GM23338 (cell line): Measurements from ENCODE around the gene CCDC194. TPM values are rescaled to one million over a fixed set of nuclear protein-coding genes. Genes with fewer than 3 reads are reported as not detected.

Experiments used
- ATAC-seq: fragments of 200-7000 bp; cut with Tn5 transposase; 3 replicates; pipeline ENCODE4 v1.9.1; 2020
- DNase-seq: peaks from one replicate; pipeline ENCODE4 v3.0.0-alpha.2; 2015; ENCODE audit warnings: low spot score
- H2AFZ ChIP-seq: fragments of 200-600 bp; sonication (generic); 2 replicates; pipeline ENCODE4 v1.8.0; 2016; ENCODE audit warnings: antibody characterized with exemption, mild to moderate bottlenecking, moderate library complexity
- H3F3A ChIP-seq: fragments of 200-600 bp; sonication (generic); replicated peaks from 2 replicates; pipeline ENCODE4 v1.8.0; 2017; ENCODE audit warnings: antibody characterized with exemption, mixed run types, low read depth
- H3K27ac ChIP-seq: fragments of 200-600 bp; sonication (generic); 2 replicates; pipeline ENCODE4 v1.6.1; 2016; ENCODE audit warnings: low read depth
- H3K27me3 ChIP-seq: fragments of 200-600 bp; sonication (generic); 2 replicates; pipeline ENCODE4 v1.8.0; 2016; ENCODE audit warnings: mild to moderate bottlenecking, mixed run types, moderate library complexity; ENCODE audit not compliant: insufficient read depth
- H3K36me3 ChIP-seq: fragments of 200-600 bp; sonication (generic); 2 replicates; pipeline ENCODE4 v1.8.0; 2016; ENCODE audit warnings: mild to moderate bottlenecking; ENCODE audit not compliant: insufficient read depth
- H3K4me1 ChIP-seq: fragments of 200-600 bp; sonication (generic); 2 replicates; pipeline ENCODE4 v1.8.0; 2016; ENCODE audit warnings: mild to moderate bottlenecking, moderate library complexity; ENCODE audit not compliant: insufficient read depth
- H3K4me2 ChIP-seq: fragments of 200-600 bp; sonication (generic); 2 replicates; pipeline ENCODE4 v1.7.1; 2017; ENCODE audit warnings: mixed run types
- H3K4me3 ChIP-seq: fragments of 200-600 bp; sonication (generic); 2 replicates; pipeline ENCODE4 v1.6.1; 2016; ENCODE audit warnings: mixed run types
- H3K79me2 ChIP-seq: fragments of 200-600 bp; sonication (generic); replicated peaks from 2 replicates; pipeline ENCODE4 v1.8.0; 2017; ENCODE audit warnings: mild to moderate bottlenecking; ENCODE audit not compliant: insufficient read depth
- H3K9me2 ChIP-seq: fragments of 200-600 bp; sonication (generic); 2 replicates; pipeline ENCODE4 v1.8.0; 2017; ENCODE audit not compliant: insufficient read depth
- H4K20me1 ChIP-seq: fragments of 200-600 bp; sonication (generic); replicated peaks from 2 replicates; pipeline ENCODE4 v1.8.0; 2017; ENCODE audit warnings: mild to moderate bottlenecking; ENCODE audit not compliant: insufficient read depth
- H3K27ac Mint-ChIP-seq: 2 replicates; pipeline ENCODE4 v1.8.0; 2020; ENCODE audit warnings: inconsistent platforms, mild to moderate bottlenecking, moderate library complexity, mixed read lengths
- H3K27me3 Mint-ChIP-seq: 3 replicates; pipeline ENCODE4 v1.8.0; 2022; ENCODE audit warnings: low read depth, mild to moderate bottlenecking, moderate library complexity, mixed read lengths, inconsistent platforms; ENCODE audit not compliant: insufficient read depth, poor library complexity
- H3K36me3 Mint-ChIP-seq: 3 replicates; pipeline ENCODE4 v1.8.0; 2021; ENCODE audit warnings: low read depth, mild to moderate bottlenecking, inconsistent platforms, moderate library complexity, mixed read lengths
- H3K4me1 Mint-ChIP-seq: 3 replicates; pipeline ENCODE4 v1.8.0; 2020; ENCODE audit warnings: mild to moderate bottlenecking, inconsistent platforms, mixed read lengths
- H3K4me3 Mint-ChIP-seq: 3 replicates; pipeline ENCODE4 v1.8.0; 2021; ENCODE audit warnings: moderate library complexity, mild to moderate bottlenecking, inconsistent platforms, mixed read lengths
- H3K9me3 Mint-ChIP-seq: 3 replicates; pipeline ENCODE4 v1.8.0; 2020; ENCODE audit warnings: moderate library complexity, mild to moderate bottlenecking, inconsistent platforms, mixed read lengths
- CREB1 ChIP-seq: fragments of 250-450 bp; sonication (Bioruptor Pico); IDR thresholded peaks from 2 replicates; pipeline ENCODE4 v1.5.0; 2020; ENCODE audit warnings: low read depth, mild to moderate bottlenecking, moderate library complexity
- CTCF ChIP-seq, 2 experiments: fragments of 200-600 bp in 1 of 2; sonication (generic) in 1 of 2; conservative IDR thresholded peaks; 2 replicates each; pipeline versions ENCODE4 v1.5.1 to v1.6.1; 2016 to 2017; ENCODE audit warnings: antibody characterized with exemption in 2 of 2, low read depth in 2 of 2, mild to moderate bottlenecking in 2 of 2, moderate library complexity in 1 of 2
- ETS1 ChIP-seq: IDR thresholded peaks from 2 replicates; pipeline ENCODE4 v1.6.1; 2016; ENCODE audit warnings: antibody characterized with exemption
- EZH2 ChIP-seq: fragments of 200-600 bp; sonication (generic); IDR thresholded peaks from one replicate; pipeline ENCODE4 v1.8.0; 2017; ENCODE audit warnings: antibody characterized with exemption, mild to moderate bottlenecking, low read depth; ENCODE audit not compliant: unreplicated experiment
- EZH2phosphoT487 ChIP-seq: fragments of 200-600 bp; sonication (generic); IDR thresholded peaks from one replicate; pipeline ENCODE4 v1.8.1; 2018; ENCODE audit warnings: antibody characterized with exemption; ENCODE audit not compliant: unreplicated experiment
- JUNB ChIP-seq: IDR thresholded peaks from one replicate; pipeline ENCODE4 v1.6.1; 2016; ENCODE audit warnings: antibody characterized with exemption; ENCODE audit not compliant: unreplicated experiment
- NANOG ChIP-seq: IDR thresholded peaks from 2 replicates; pipeline ENCODE4 v1.6.1; 2016; ENCODE audit warnings: antibody characterized with exemption, borderline replicate concordance
- POLR2AphosphoS5 ChIP-seq: IDR thresholded peaks from 2 replicates; pipeline ENCODE4 v1.6.1; 2016; ENCODE audit warnings: antibody characterized with exemption, low read depth
- REST ChIP-seq: IDR thresholded peaks from one replicate; pipeline ENCODE4 v1.6.1; 2018; ENCODE audit warnings: antibody characterized with exemption; ENCODE audit not compliant: unreplicated experiment
- STAT1 ChIP-seq: IDR thresholded peaks from one replicate; pipeline ENCODE4 v1.6.1; 2016; ENCODE audit warnings: antibody characterized with exemption; ENCODE audit not compliant: unreplicated experiment
- ZNF114 ChIP-seq: fragments of 250-450 bp; sonication (Bioruptor Pico); IDR thresholded peaks from 2 replicates; pipeline ENCODE4 v1.5.0; 2020; ENCODE audit warnings: mild to moderate bottlenecking, moderate library complexity
- ZNF331 ChIP-seq: fragments of 250-450 bp; sonication (Bioruptor Pico); IDR thresholded peaks from 2 replicates; pipeline ENCODE4 v1.5.0; 2020; ENCODE audit warnings: low read depth, mild to moderate bottlenecking, moderate library complexity
- ZNF462 ChIP-seq: fragments of 250-450 bp; sonication (Bioruptor Pico); IDR thresholded peaks from 2 replicates; pipeline ENCODE4 v1.5.0; 2020; ENCODE audit warnings: mild to moderate bottlenecking, moderate library complexity
- polyA plus RNA-seq: library from polyadenylated mRNA; unstranded; fragments of >200 nt; fragmentation: Nextera tagmentation; extraction: Ambion mirVana; gene quantifications from 2 replicates; pipeline ENCODE4 v1.2.1, GENCODE V29; 2016
- total RNA-seq: library from RNA; depleted of rRNA; stranded (reverse); fragments of >200 nt; shearing (Covaris generic); gene quantifications from 2 replicates; pipeline ENCODE4 v1.2.3, GENCODE V29; 2014

The CCDC194 gene
- total and polyA plus RNA-seq, 2 experiments from 2014 or later: 0.49 TPM; not detected in 1

GRCh38 chr19:17357078-17357666, 36.8 kb downstream of the CCDC194 start:
- H3K4me2 ChIP-seq: no peak overlapping the region
- no peak overlapping the region for H3K27ac ChIP-seq
- H3F3A ChIP-seq: no peaks in the 10 kb centered on the region
- no peaks in the 10 kb centered on the region for H3K9me3 Mint-ChIP-seq
- H3K9me2 ChIP-seq: no peaks in the 10 kb centered on the region
- H3K79me2 ChIP-seq: no peaks in the 10 kb centered on the region
- H3K36me3 Mint-ChIP-seq: no peaks in the 10 kb centered on the region
- H3K36me3 ChIP-seq: no peaks in the 10 kb centered on the region
- H3K4me1 ChIP-seq: no peaks in the 10 kb centered on the region
- no peaks in the 10 kb centered on the region for H3K27me3 ChIP-seq
- H3K27me3 Mint-ChIP-seq: peaks cover 14% of the 10 kb centered on the region
- DNase-seq (no peak), ATAC-seq (no peak)
- no peak overlapping the region for H3K4me3 ChIP-seq
- no peak for TF ChIP-seq NANOG
- no peak for TF ChIP-seq ZNF331 (CRISPR knock-in tag)
- no peak for TF ChIP-seq EZH2
- no peak for TF ChIP-seq ZNF462 (CRISPR knock-in tag)
- no peak for TF ChIP-seq CREB1
- no peak for TF ChIP-seq JUNB
- TF ChIP-seq CTCF (conservative IDR thresholded peaks at IDR 0.05; ENCODE audit: low read depth in 2 of 2): no peak
- no peak for TF ChIP-seq ETS1
- TF ChIP-seq EZH2phosphoT487: no peak
- no peak for TF ChIP-seq ZNF114
- no peak for TF ChIP-seq STAT1
- TF ChIP-seq REST: no peak
- TF ChIP-seq POLR2AphosphoS5: no peak
- no peaks in the 10 kb centered on the region for H4K20me1 ChIP-seq
- no peak overlapping the region for H2AFZ ChIP-seq
- H3K4me3 Mint-ChIP-seq: no peak overlapping the region
- H3K27ac Mint-ChIP-seq: no peak overlapping the region
- peaks cover 8% of the 10 kb centered on the region; the same call in 2 of the 3 replicates for H3K4me1 Mint-ChIP-seq
